GM12878 (cell line): Measurements from ENCODE around the gene SLIT2. TPM values are rescaled to one million over a fixed set of nuclear protein-coding genes. Genes with fewer than 3 reads are reported as not detected.

Source experiments
- ATAC-seq: fragments of 200-7000 bp; cut with Tn5 transposase; 3 replicates; pipeline ENCODE4 v1.9.1; 2020; ENCODE audit warnings: mild to moderate bottlenecking, moderate library complexity
- BruUV-seq: library from RNA; stranded (reverse); fragments of 400-500 nt; replicated peaks from 2 replicates; lab custom pipeline; 2021; lab: Mats Ljungman, UMichigan
- CTCF ChIA-PET: fragments of 300-600 bp; sonication (Branson Sonifier 250); formaldehyde crosslinking; extraction: SDS; loops from one replicate; lab custom pipeline; 2021; ENCODE audit warnings: inconsistent platforms; lab: Yijun Ruan, JAX
- POLR2A ChIA-PET: fragments of 350-600 bp; formaldehyde crosslinking; extraction: SDS; loops from one replicate; lab custom pipeline; 2021; ENCODE audit warnings: inconsistent platforms; lab: Charles Lee
- RAD21 ChIA-PET: fragments of 300-600 bp; sonication (Branson Sonifier 250); formaldehyde crosslinking; loops from one replicate; lab custom pipeline; 2023; ENCODE audit warnings: antibody characterized with exemption; ENCODE audit not compliant: unreplicated experiment; lab: Charles Lee
- SMC1A ChIA-PET: fragments of 300-600 bp; sonication (Branson Sonifier 250); formaldehyde crosslinking; loops from one replicate; lab custom pipeline; 2023; ENCODE audit not compliant: unreplicated experiment, uncharacterized antibody; lab: Charles Lee
- DNase-seq: peaks from one replicate; pipeline ENCODE4 v3.0.0-alpha.2; 2011; ENCODE audit warnings: low read depth, low spot score
- FAIRE-seq: peaks from 3 replicates; lab custom pipeline; 2011; peaks lifted over from hg19 to GRCh38; lab: Jason Lieb, UNC
- H2AFZ ChIP-seq: 2 replicates; pipeline ENCODE4 v1.6.0; 2011; ENCODE audit warnings: low read depth, low read length, control low read depth; ENCODE audit not compliant: control insufficient read depth
- H3K27ac ChIP-seq: 2 replicates; pipeline ENCODE4 v1.5.1; 2011; ENCODE audit warnings: control low read depth; ENCODE audit not compliant: control insufficient read depth, insufficient read depth
- H3K27me3 ChIP-seq, 2 experiments: replicated peaks in 1 of 2; 2 replicates each; pipeline versions ENCODE4 v1.6.0 to v1.6.1; 2011; ENCODE audit warnings: low read length in 1 of 2; ENCODE audit not compliant: control insufficient read depth in 2 of 2, insufficient read depth in 2 of 2
- H3K36me3 ChIP-seq, 2 experiments: 2 replicates each; pipeline ENCODE4 v1.5.1; 2011; ENCODE audit warnings: low read length in 1 of 2; ENCODE audit not compliant: control insufficient read depth in 2 of 2, insufficient read depth in 2 of 2
- H3K4me1 ChIP-seq: 2 replicates; pipeline ENCODE4 v1.6.1; 2011; ENCODE audit warnings: mild to moderate bottlenecking, low read length, moderate library complexity, mixed read lengths; ENCODE audit not compliant: control insufficient read depth, insufficient read depth
- H3K4me2 ChIP-seq: 2 replicates; pipeline ENCODE4 v1.6.0; 2011; ENCODE audit warnings: control low read depth; ENCODE audit not compliant: control insufficient read depth, insufficient read depth
- H3K4me3 ChIP-seq: fragments of 200-600 bp; sonication (generic); 2 replicates; pipeline ENCODE4 v1.5.1; 2016
- H3K79me2 ChIP-seq: 2 replicates; pipeline ENCODE4 v1.6.0; 2011; ENCODE audit warnings: low read length; ENCODE audit not compliant: control insufficient read depth, insufficient read depth
- H3K9ac ChIP-seq: 2 replicates; pipeline ENCODE4 v1.8.0; 2011; ENCODE audit warnings: low read length, control low read depth, mixed read lengths; ENCODE audit not compliant: control insufficient read depth, insufficient read depth
- H3K9me3 ChIP-seq: replicated peaks from 3 replicates; pipeline ENCODE4 v1.5.1; 2011; ENCODE audit warnings: mild to moderate bottlenecking, low read length; ENCODE audit not compliant: control insufficient read depth, insufficient read depth
- H4K20me1 ChIP-seq: 2 replicates; pipeline ENCODE4 v1.6.0; 2011; ENCODE audit not compliant: control insufficient read depth, insufficient read depth
- CUX1 ChIP-seq: IDR thresholded peaks from 2 replicates; pipeline ENCODE4 v1.6.1; 2012; ENCODE audit warnings: improper control_type of control experiment, low read depth, low read length; ENCODE audit not compliant: insufficient replicate concordance
- EGR1 ChIP-seq, 2 experiments: IDR thresholded peaks; 1 replicate in 1 of 2; 2 replicates in 1 of 2; pipeline ENCODE4 v1.6.1; 2011 to 2012; ENCODE audit warnings: low read depth in 2 of 2, low read length in 2 of 2, borderline replicate concordance in 1 of 2, mild to moderate bottlenecking in 1 of 2, moderate library complexity in 1 of 2
- ETV6 ChIP-seq, 2 experiments: fragments of 450-650 bp in 1 of 2; IDR thresholded peaks in 1 of 2; conservative IDR thresholded peaks in 1 of 2; 2 replicates each; pipeline ENCODE4 v1.6.1; 2014; ENCODE audit warnings: antibody characterized with exemption in 1 of 2, borderline replicate concordance in 1 of 2, low read depth in 1 of 2, mild to moderate bottlenecking in 1 of 2, moderate library complexity in 1 of 2
- HDAC2 ChIP-seq: fragments of 200-600 bp; sonication (generic); IDR thresholded peaks from 2 replicates; pipeline ENCODE4 v1.6.1; 2017
- SMAD5 ChIP-seq: IDR thresholded peaks from 2 replicates; pipeline ENCODE4 v1.6.1; 2016; ENCODE audit warnings: antibody characterized with exemption, low read depth
- SP1 ChIP-seq: IDR thresholded peaks from one replicate; pipeline ENCODE4 v1.6.1; 2011; ENCODE audit warnings: low read depth, low read length
- WGBS: methylation state at CpG from one replicate; pipeline ENCODE4 v1.1.6; 2016; ENCODE audit warnings: low lambda C conversion rate; ENCODE audit not compliant: insufficient replicate concordance, insufficient coverage; ENCODE audit errors: missing lambda C conversion rate; 5-methylcytosine and 5-hydroxymethylcytosine counted together
- in situ Hi-C: fragments of 300-500 bp; cut with MboI; formaldehyde crosslinking; loops from 9 replicates; pipeline ENCODE4 v1.14.3; 2018; ENCODE audit warnings: mixed read lengths
- intact Hi-C: fragments of 100-400 bp; cut with micrococcal nuclease; formaldehyde crosslinking; loops from one replicate; pipeline ENCODE4 v1.14.2; 2022; ENCODE audit not compliant: unreplicated experiment
- polyA plus RNA-seq, 11 experiments: library from polyadenylated mRNA; depleted of rRNA in 4 of 11; unstranded in 6 of 11; stranded (reverse) in 5 of 11; fragments of >200 nt; fragmentation: Nextera tagmentation in 4 of 11; fragmentation: Illumina TruSeq in 1 of 11; extraction: Ambion mirVana in 4 of 11; extraction: Trizol in 1 of 11; gene quantifications; 1 replicate in 1 of 11; 2 replicates in 10 of 11; pipeline versions ENCODE4 v1.2.1 to v1.2.3, GENCODE V29; 2011 to 2016; ENCODE audit warnings: inconsistent platforms in 2 of 11, missing spikeins in 2 of 11, low read depth in 1 of 11
- total RNA-seq, 4 experiments: library from RNA; depleted of rRNA in 3 of 4; stranded (reverse); fragments of >200 nt in 3 of 4; fragmentation: Illumina TruSeq in 1 of 4; extraction: Trizol in 1 of 4; gene quantifications; 2 replicates each; pipeline versions ENCODE4 v1.2.1 to v1.2.3, GENCODE V29; 2013 to 2021

SLIT2 gene
- total and polyA plus RNA-seq, 10 of the 15 experiments (the other 5 are each of a cell fraction or from before 2014, with no cell fraction given): 0.01 to 0.05 TPM; not detected in 8

GRCh38 chr4:20269320-20269719, 17.6 kb downstream of the SLIT2 start:
- Histone ChIP-seq H3K36me3 (no peaks in the 10 kb centered on the region), H2AFZ (no peak overlapping the region), H4K20me1 (no peaks in the 10 kb centered on the region), H3K9me3 (no peaks in the 10 kb centered on the region), H3K27me3 (no peaks in the 10 kb centered on the region), H3K79me2 (no peaks in the 10 kb centered on the region), H3K9ac (no peak overlapping the region)
- POLR2A ChIA-PET: no interaction called here
- SMC1A ChIA-PET: no interaction called here
- 5% methylated on average over 1 of the region's 1 CpG for WGBS
- no TSS peak for BruUV-seq
- TF ChIP-seq SMAD5: no peak
- no peak for TF ChIP-seq HDAC2
- TF ChIP-seq EGR1 (IDR thresholded peaks at IDR 0.05; ENCODE audit: borderline replicate concordance in 1 of 2, low read depth in 2 of 2, low read length in 2 of 2): no peak
- no peak for TF ChIP-seq ETV6 (conservative IDR thresholded peaks at IDR 0.05 in 1 of 2, IDR thresholded peaks at IDR 0.05 in 1 of 2; ENCODE audit: borderline replicate concordance in 1 of 2, low read depth in 1 of 2)
- no peak for TF ChIP-seq SP1
- TF ChIP-seq CUX1: no peak
- TF ChIP-seq, all 136 proteins: peak for 0
- CTCF ChIA-PET: interaction anchor here (1.4 to 1.5 kb wide), 2 partner anchors 8 to 21 kb away, joined by 4 read pairs; no protein-coding TSS in a partner anchor
- no peak overlapping the region for H3K4me3 ChIP-seq
- no peaks in the 10 kb centered on the region for H3K4me1 ChIP-seq
- no peak overlapping the region for H3K4me2 ChIP-seq
- FAIRE-seq (no peak), ATAC-seq (no peak), DNase-seq (no peak)
- H3K27ac ChIP-seq: no peak overlapping the region
- intact Hi-C loops: no loop called here
- in situ Hi-C loops: no loop called here
- RAD21 ChIA-PET: no interaction called here
